Measurements from ENCODE around the gene EMILIN3. TPM values are rescaled to one million over a fixed set of nuclear protein-coding genes. Genes with fewer than 3 reads are reported as not detected.

The EMILIN3 gene
- total RNA-seq, 4 donors from 2014 or later: 0.13 to 0.76 (median 0.44) TPM; not detected in 1

- Histone ChIP-seq H3K27ac (peak overlapping the region; percentile 65 to 86 (median 80)), H3K4me3 (peak overlapping the region in 1 of 4 donors; percentile 10), H3K27me3 (no peaks in the 10 kb centered on the region), H3K9me3 (no peaks in the 10 kb centered on the region), H3K4me1 (peaks cover 4 to 73% (median 19%) of the 10 kb centered on the region in 3 donors), H3K36me3 (peaks cover 5 to 99% (median 21%) of the 10 kb centered on the region in 3 donors)
- intact Hi-C loops (cut with DNase I): loop anchor here (5.0 kb wide), 1 partner anchor 69 kb away; the partner anchor contains the start of gene LPIN3
- WGBS, 2 donors: 23 to 26% methylated on average over 2 of the region's 2 CpGs
- no peak for DNase-seq
- TF ChIP-seq POLR2A (IDR thresholded peaks at IDR 0.05) (no peak), CTCF (IDR thresholded peaks at IDR 0.05) (peak in 5 of 6 experiments; percentile 19 to 59 (median 35))
These were observed 44.8 kb upstream of the EMILIN3 start for GRCh38 chr20:41411391-41411847.

- H3K4me1 ChIP-seq: peaks cover 4 to 74% (median 19%) of the 10 kb centered on the region in 3 donors
- TF ChIP-seq POLR2A (IDR thresholded peaks at IDR 0.05) (no peak), CTCF (IDR thresholded peaks at IDR 0.05) (no peak)
- H3K9me3 ChIP-seq: no peaks in the 10 kb centered on the region
- 50 to 82% methylated on average over 7 to 9 of the region's 9 CpGs for WGBS, 2 donors
- no peak for DNase-seq
- H3K27ac ChIP-seq: no peak overlapping the region
- no peak overlapping the region for H3K4me3 ChIP-seq
- no peaks in the 10 kb centered on the region for H3K27me3 ChIP-seq
- H3K36me3 ChIP-seq: peaks cover 5 to 99% (median 15%) of the 10 kb centered on the region in 3 donors
- intact Hi-C loops (cut with DNase I): loop anchor here (10.0 kb wide), 1 partner anchor 234 kb away; no protein-coding TSS in a partner anchor
These were observed 42.4 kb upstream of the EMILIN3 start for GRCh38 chr20:41408986-41409385.

GRCh38 chr20:41408156-41408794 is 41.7 kb upstream of the EMILIN3 start:
- WGBS, 2 donors: 54 to 56% methylated on average over 5 of the region's 5 CpGs
- peaks cover 4 to 67% (median 19%) of the 10 kb centered on the region in 3 donors for H3K4me1 ChIP-seq
- DNase-seq: no peak
- H3K27me3 ChIP-seq: no peaks in the 10 kb centered on the region
- H3K9me3 ChIP-seq: no peaks in the 10 kb centered on the region
- TF ChIP-seq CTCF (IDR thresholded peaks at IDR 0.05) (no peak), POLR2A (IDR thresholded peaks at IDR 0.05) (no peak)
- intact Hi-C loops (cut with DNase I): loop anchor here (10.0 kb wide), 1 partner anchor 233 kb away; no protein-coding TSS in a partner anchor
- no peak overlapping the region for H3K4me3 ChIP-seq
- H3K36me3 ChIP-seq: peaks cover 5 to 99% (median 14%) of the 10 kb centered on the region in 3 donors
- H3K27ac ChIP-seq: no peak overlapping the region

- TF ChIP-seq POLR2A (IDR thresholded peaks at IDR 0.05) (no peak), CTCF (IDR thresholded peaks at IDR 0.05) (no peak)
- Histone ChIP-seq H3K9me3 (no peaks in the 10 kb centered on the region), H3K27ac (no peak overlapping the region), H3K4me3 (no peak overlapping the region), H3K27me3 (no peaks in the 10 kb centered on the region), H3K4me1 (peaks cover 4 to 60% (median 19%) of the 10 kb centered on the region in 3 donors), H3K36me3 (peaks cover 5 to 94% (median 9%) of the 10 kb centered on the region in 3 donors)
- intact Hi-C loops (cut with DNase I): loop anchor here (10.0 kb wide), 1 partner anchor 233 kb away; no protein-coding TSS in a partner anchor
- no peak for DNase-seq
- 81 to 82% methylated on average over 5 to 10 of the region's 10 CpGs for WGBS, 2 donors
These were observed 41.0 kb upstream of the EMILIN3 start for GRCh38 chr20:41407607-41408006.

GRCh38 chr20:41406896-41407444 is 40.4 kb upstream of the EMILIN3 start:
- Histone ChIP-seq H3K9me3 (no peaks in the 10 kb centered on the region), H3K27me3 (no peaks in the 10 kb centered on the region), H3K4me1 (peaks cover 4 to 54% (median 17%) of the 10 kb centered on the region in 3 donors), H3K4me3 (no peak overlapping the region), H3K36me3 (peaks cover 3 to 88% (median 9%) of the 10 kb centered on the region in 3 donors), H3K27ac (peak overlapping the region in 1 of 4 donors; percentile 2)
- intact Hi-C loops (cut with DNase I): loop anchor here (10.0 kb wide), 1 partner anchor 232 kb away; no protein-coding TSS in a partner anchor
- no peak for DNase-seq
- WGBS, 2 donors: 52 to 94% methylated on average over 3 to 6 of the region's 7 CpGs
- TF ChIP-seq POLR2A (IDR thresholded peaks at IDR 0.05): no peak
- TF ChIP-seq CTCF (IDR thresholded peaks at IDR 0.05): no peak

Measured in esophagus squamous epithelium (tissue), 5 donors.